HG03432 (cell line): ENCODE measurements around the gene ZNG1B.
A peak's percentile ranks its signal among the peaks of the same experiment; 100 is the strongest.
"Not testable (repeated sequence)": the region's sequence is repeated elsewhere in the genome, so short reads cannot be mapped to it uniquely, and the experiment has no call there.

Experiments
- ATAC-seq: cut with Tn5 transposase; IDR thresholded peaks from one replicate; pipeline ENCODE4 v1.9.1; 2021; ENCODE audit warnings: mild to moderate bottlenecking, moderate library complexity; ENCODE audit not compliant: unreplicated experiment

Gene ZNG1B

GRCh38 chr2:113503094-113504042 is 65.9 kb downstream of the ZNG1B start:
- peak; percentile 75 for ATAC-seq

GRCh38 chr2:113504081-113504480 is 66.6 kb downstream of the ZNG1B start:
- ATAC-seq, result not testable (repeated sequence)

- ATAC-seq, result not testable (repeated sequence)
Observed at GRCh38 chr2:113507394-113508140, 70.1 kb downstream of the ZNG1B start.

GRCh38 chr2:113508187-113508586 is 70.7 kb downstream of the ZNG1B start:
- not testable (repeated sequence) for ATAC-seq

- not testable (repeated sequence) for ATAC-seq
Observed at GRCh38 chr2:113510913-113511312, 73.4 kb downstream of the ZNG1B start.

GRCh38 chr2:113511859-113512258 is 74.4 kb downstream of the ZNG1B start:
- ATAC-seq, result not testable (repeated sequence)

GRCh38 chr2:113515457-113515856 is 78.0 kb downstream of the ZNG1B start:
- ATAC-seq, result not testable (repeated sequence)

GRCh38 chr2:113515995-113516394 is 78.5 kb downstream of the ZNG1B start:
- not testable (repeated sequence) for ATAC-seq

- ATAC-seq, result not testable (repeated sequence)
Observed at GRCh38 chr2:113517025-113517424, 79.5 kb downstream of the ZNG1B start.

GRCh38 chr2:113520837-113521236 is 83.3 kb downstream of the ZNG1B start:
- ATAC-seq, result not testable (repeated sequence)

- not testable (repeated sequence) for ATAC-seq
Observed at GRCh38 chr2:113521492-113521891, 84.0 kb downstream of the ZNG1B start.

- not testable (repeated sequence) for ATAC-seq
Observed at GRCh38 chr2:113524986-113525385, 87.5 kb downstream of the ZNG1B start.

GRCh38 chr2:113527350-113528045 is 90.0 kb downstream of the ZNG1B start:
- peak; percentile 93 for ATAC-seq

GRCh38 chr2:113528126-113528525 is 90.6 kb downstream of the ZNG1B start:
- not testable (repeated sequence) for ATAC-seq

GRCh38 chr2:113528904-113529303 is 91.4 kb downstream of the ZNG1B start:
- not testable (repeated sequence) for ATAC-seq

- ATAC-seq, result not testable (repeated sequence)
Observed at GRCh38 chr2:113532991-113533390, 95.5 kb downstream of the ZNG1B start.

- ATAC-seq, result not testable (repeated sequence)
Observed at GRCh38 chr2:113536573-113536972, 99.1 kb downstream of the ZNG1B start.

GRCh38 chr2:113540834-113541203 is 103.3 kb downstream of the ZNG1B start:
- not testable (repeated sequence) for ATAC-seq

- ATAC-seq, result not testable (repeated sequence)
Observed at GRCh38 chr2:113541204-113541975, 103.9 kb downstream of the ZNG1B start.

- ATAC-seq, result not testable (repeated sequence)
Observed at GRCh38 chr2:113541976-113542485, 104.5 kb downstream of the ZNG1B start.
